GM19025 (cell line): ENCODE results near the gene CRB2.

Experiments
- ATAC-seq: cut with Tn5 transposase; IDR thresholded peaks from one replicate; pipeline ENCODE4 v1.9.1; 2021; ENCODE audit warnings: mild to moderate bottlenecking, low read depth, moderate library complexity; ENCODE audit not compliant: unreplicated experiment

The CRB2 gene

DNA sequence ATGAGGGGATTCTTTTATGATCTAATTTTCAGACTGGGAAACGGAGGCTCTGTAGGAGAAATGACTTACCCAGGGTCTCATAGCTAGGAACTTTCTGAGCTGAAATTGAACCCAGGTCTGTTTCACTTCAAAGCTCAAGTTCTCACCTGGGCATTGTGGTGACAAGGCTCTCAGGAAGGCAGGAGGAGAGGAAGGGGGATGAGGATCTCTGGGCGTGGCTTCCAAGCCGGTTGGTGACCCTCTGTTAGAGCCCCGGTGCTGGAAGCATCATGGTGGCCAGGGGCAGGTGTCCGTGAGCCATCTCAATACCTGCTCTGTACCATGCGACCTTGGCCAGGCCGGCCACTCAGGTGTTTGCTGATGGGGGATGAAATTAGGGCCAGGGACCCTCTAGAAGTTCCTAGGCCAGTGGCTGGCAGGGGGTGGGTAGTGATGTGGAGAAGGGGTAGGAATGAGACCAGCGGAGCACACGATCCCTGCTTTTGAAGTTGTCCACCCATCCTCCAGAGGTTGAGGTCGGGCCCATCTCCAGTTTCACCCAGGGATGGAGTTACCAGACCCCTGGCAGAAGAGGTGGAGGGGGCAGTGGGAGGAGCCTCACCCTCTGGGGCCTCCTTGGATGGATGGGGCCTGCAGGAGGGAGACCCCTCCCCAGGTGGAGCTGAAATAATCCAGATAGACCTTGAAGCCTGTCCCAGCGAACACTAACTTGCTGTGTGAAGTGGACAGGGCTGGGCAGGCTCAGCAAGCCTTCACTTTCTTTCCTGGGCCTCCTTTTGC is 5.9 kb downstream of the CRB2 start:
- no peak for ATAC-seq

DNA sequence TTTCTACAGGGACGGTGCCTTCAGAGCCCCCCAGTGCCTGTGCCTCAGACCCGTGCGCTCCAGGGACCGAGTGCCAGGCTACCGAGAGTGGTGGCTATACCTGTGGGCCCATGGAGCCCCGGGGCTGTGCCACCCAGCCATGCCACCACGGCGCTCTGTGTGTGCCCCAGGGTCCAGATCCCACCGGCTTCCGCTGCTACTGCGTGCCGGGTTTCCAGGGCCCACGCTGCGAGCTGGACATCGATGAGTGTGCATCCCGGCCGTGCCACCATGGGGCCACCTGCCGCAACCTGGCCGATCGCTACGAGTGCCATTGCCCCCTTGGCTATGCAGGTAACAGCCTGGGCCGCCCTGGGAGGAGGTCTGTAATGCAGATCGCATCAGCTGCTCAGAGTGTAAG is 6.9 kb downstream of the CRB2 start:
- no peak for ATAC-seq

DNA sequence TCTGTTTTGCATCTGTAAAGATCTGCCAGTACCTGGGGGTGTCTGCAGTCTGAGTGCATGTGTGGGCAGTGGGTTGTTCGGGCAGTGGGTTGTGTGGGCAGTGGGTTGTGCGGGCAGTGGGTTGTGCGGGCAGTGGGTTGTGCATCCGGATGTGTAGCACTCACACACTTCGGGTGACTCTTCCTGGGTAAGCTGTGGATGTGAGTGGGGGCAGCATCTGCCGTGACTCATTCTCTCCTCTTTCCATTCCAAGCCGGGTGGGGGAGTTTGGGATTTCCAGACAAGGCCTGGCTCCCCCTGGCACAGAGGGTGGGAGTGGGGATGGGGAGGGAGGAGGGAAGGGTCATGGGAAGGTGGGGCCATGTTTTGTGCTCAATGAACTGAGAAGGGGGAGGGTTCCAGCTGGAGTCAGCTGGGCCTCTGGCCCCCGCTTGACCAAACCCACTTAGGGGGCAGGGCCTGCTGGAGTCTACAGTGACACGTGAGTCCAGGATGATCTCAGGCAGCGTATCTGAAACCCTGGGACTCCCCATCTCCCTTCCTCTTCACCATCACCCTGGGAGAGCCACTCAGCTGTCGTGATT is 8.3 kb downstream of the CRB2 start:
- no peak for ATAC-seq

DNA sequence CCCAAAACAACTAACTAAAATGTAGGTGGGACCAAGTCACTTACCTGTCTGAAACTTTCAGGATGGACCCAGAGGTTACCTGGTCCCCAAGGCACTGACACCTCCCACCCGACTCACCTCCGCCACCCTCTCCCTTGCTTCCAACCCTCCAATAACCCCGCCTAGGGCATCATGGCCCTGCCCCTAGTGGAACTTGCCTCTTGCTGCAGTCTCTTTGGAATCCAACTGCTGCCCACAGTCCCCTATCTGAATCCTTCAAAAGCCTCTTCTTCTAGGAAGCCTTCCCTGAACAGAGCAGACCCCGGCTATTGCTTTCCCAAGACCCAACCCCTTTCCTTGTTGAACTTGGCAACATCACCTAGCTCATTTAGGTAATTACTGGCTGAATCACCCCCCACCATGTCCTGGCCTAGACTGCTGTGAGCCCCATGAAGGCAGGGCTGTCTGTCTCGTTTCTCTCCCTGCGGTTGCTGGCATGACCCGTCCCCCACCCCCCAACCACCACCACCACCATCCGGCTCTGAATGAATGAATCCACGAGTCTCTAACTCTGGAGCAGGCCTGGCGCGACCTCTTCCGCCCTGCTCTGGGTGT is 9.4 kb downstream of the CRB2 start:
- no peak for ATAC-seq

DNA sequence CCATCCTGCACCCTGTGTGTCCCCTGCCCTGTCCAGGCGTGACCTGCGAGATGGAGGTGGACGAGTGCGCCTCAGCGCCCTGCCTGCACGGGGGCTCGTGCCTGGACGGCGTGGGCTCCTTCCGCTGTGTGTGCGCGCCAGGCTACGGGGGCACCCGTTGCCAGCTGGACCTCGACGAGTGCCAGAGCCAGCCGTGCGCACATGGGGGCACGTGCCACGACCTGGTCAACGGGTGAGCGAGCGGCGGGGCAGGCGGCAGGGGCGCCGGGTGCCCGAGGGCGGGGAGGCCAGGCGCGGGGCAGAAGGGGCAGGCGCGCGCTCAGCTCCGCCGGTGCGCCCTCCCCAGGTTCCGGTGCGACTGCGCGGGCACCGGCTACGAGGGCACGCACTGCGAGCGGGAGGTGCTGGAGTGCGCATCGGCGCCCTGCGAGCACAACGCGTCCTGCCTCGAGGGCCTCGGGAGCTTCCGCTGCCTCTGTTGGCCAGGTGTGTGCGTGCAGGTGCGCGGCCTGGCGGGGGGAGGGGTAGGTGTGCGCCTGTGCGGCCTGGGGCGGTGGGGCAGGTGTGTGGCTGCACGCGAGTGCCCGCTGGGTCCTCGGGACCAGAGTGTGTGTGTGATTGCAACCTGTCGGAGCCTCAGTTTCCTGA is 10.0 kb downstream of the CRB2 start:
- ATAC-seq, result no peak

DNA sequence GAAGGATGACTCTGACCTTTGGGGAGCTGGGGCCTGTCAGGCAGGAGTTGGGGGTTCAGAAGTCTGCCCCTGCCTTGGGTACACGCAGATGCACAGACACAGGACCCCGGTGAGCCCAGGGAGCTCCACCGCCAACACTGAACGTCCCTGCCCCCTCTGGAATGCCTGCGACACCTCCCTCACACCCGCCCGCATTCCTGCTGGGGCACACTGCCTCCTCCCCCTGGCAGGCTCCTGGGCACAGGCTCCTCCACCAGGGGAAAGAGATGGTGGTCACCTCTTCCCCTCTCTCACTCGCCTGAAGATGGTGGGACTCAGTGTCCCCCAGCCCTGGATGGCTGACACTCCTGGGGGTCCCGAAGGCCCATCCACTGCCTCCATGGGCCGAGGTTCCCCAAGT is 12.0 kb downstream of the CRB2 start:
- ATAC-seq, result no peak

DNA sequence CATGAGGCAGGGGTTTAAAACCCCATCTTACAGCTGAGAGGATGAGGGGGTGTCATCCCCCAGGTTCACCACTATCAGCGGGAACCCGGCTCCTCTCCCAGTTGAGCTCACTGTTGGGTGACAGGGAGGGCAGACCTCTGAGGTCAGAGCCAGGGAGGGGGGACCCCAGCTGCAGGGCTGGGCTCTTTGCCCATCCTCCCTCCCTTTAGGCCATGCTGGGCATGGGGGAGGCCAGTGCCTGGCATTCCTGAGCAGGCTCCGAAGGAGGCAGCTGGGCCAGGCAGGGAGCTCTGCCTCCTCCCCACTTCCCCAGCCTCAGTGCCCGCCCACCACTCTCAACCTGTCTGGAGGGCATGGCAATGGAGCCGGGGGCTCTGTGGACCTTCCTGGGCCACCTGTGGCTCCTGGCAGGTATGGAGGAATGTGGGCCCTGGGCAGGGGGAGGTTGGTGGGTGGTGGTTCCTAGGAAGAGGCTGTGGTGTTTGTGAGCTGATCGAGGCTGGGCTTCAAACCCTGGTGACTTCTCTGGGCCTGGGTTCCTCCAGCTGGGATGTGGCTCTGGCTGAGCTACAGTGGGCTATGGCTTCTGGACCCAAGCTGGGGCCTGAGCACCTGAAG is 12.6 kb downstream of the CRB2 start:
- no peak for ATAC-seq

DNA sequence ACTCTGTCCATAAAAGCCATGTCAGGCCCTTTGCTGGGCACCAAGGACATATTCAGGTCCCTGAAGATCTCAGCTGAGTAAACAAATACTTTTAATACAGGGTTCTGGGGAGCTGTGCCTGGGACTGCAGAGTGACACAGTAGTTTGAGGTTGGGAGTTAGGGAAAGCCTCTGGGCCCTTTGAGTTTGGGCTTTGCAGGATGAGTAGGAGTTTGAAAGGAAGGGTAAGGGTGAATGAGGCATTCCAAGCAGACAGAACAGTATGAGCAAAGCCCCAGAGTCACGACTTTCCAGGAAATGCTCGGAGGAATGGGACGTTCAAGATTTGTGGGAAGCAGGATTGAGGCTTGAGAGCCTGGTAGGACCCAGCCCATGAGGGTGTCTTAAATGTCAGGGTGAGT is 13.3 kb downstream of the CRB2 start:
- ATAC-seq, result no peak

DNA sequence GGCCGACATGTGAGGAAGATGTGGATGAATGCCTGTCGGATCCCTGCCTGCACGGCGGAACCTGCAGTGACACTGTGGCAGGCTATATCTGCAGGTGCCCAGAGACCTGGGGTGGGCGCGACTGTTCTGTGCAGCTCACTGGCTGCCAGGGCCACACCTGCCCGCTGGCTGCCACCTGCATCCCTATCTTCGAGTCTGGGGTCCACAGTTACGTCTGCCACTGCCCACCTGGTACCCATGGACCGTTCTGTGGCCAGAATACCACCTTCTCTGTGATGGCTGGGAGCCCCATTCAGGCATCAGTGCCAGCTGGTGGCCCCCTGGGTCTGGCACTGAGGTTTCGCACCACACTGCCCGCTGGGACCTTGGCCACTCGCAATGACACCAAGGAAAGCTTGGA is 14.1 kb downstream of the CRB2 start:
- no peak for ATAC-seq

DNA sequence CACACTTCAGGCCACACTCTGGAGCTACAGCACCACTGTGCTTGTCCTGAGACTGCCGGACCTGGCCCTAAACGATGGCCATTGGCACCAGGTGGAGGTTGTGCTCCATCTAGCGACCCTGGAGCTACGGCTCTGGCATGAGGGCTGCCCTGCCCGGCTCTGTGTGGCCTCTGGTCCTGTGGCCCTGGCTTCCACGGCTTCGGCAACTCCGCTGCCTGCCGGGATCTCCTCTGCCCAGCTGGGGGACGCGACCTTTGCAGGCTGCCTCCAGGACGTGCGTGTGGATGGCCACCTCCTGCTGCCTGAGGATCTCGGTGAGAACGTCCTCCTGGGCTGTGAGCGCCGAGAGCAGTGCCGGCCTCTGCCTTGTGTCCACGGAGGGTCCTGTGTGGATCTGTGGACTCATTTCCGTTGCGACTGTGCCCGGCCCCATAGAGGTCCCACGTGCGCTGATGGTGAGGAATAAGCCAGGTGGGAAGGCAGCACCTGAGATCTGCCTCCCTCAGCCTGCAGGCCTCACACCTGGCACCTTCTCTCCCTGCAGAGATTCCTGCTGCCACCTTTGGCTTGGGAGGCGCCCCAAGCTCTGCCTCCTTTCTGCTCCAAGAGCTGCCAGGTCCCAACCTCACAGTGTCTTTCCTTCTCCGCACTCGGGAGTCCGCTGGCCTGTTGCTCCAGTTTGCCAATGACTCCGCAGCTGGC is 14.7 kb downstream of the CRB2 start:
- ATAC-seq, result no peak

DNA sequence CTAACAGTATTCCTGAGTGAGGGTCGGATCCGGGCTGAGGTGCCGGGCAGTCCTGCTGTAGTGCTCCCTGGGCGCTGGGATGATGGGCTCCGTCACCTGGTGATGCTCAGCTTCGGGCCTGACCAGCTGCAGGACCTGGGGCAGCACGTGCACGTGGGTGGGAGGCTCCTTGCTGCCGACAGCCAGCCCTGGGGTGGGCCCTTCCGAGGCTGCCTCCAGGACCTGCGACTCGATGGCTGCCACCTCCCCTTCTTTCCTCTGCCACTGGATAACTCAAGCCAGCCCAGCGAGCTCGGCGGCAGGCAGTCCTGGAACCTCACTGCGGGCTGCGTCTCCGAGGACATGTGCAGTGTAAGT is 15.2 kb downstream of the CRB2 start:
- ATAC-seq, result no peak

DNA sequence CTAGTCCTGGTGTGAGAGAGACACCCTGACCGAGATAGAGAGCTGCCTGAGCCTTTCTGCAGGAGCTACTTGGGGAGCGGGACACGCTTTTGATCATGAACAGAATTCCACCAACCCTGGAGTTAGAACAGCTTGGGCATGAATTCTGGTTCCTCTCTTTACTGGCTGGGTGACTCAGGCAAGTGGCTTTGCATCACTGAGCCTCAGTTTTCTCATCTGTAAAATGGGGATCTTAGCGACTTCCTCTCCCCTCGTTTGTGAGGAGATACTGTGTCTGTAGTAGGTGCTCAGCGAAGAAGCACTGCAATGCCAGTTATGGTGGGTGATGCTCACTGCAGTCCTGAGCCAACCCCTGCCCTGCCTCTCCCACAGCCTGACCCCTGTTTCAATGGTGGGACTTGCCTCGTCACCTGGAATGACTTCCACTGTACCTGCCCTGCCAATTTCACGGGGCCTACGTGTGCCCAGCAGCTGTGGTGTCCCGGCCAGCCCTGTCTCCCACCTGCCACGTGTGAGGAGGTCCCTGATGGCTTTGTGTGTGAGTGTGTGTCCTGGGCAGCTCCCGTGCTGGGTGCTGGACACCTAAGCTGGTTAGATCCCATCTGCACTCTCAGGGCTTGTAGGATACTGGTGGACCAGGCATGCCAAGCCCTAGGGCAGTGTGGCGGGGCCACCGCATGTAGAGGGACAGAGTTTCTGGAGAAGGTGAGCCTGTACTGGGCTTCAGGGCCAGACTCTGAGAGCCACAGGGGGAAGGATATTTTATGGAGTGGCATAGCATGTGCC is 16.0 kb downstream of the CRB2 start:
- ATAC-seq, result no peak

DNA sequence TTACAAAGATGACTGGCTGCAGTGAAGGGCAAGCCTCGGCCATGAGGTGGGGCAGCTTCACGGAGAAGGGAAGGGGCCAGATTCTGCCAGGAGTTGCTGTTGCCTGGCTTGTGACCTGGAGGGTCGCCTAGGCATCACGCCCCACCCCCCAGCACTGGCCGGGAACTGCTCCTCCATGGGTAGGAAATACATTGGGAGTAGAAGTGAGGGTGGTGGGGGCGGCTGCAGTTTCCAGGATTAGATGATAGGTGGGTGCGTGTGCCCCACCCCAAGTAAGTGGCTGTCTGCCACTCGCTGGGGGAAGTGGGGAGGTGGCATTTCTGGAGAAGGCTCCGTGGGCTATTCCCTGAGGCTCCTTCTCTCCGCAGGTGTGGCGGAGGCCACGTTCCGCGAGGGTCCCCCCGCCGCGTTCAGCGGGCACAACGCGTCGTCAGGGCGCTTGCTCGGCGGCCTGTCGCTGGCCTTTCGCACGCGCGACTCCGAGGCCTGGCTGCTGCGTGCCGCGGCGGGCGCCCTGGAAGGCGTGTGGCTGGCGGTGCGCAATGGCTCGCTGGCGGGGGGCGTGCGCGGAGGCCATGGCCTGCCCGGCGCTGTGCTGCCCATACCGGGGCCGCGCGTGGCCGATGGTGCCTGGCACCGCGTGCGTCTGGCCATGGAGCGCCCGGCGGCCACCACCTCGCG is 16.9 kb downstream of the CRB2 start:
- no peak for ATAC-seq

DNA sequence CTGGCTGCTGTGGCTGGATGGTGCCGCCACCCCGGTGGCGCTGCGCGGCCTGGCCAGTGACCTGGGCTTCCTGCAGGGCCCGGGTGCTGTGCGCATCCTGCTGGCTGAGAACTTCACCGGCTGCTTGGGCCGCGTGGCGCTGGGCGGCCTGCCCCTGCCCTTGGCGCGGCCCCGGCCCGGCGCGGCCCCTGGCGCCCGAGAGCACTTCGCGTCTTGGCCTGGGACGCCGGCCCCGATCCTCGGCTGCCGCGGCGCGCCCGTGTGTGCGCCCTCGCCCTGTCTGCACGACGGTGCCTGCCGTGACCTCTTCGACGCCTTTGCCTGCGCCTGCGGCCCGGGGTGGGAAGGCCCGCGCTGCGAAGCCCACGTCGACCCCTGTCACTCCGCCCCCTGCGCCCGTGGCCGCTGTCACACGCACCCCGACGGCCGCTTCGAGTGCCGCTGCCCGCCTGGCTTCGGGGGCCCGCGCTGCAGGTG is 17.5 kb downstream of the CRB2 start:
- no peak for ATAC-seq

DNA sequence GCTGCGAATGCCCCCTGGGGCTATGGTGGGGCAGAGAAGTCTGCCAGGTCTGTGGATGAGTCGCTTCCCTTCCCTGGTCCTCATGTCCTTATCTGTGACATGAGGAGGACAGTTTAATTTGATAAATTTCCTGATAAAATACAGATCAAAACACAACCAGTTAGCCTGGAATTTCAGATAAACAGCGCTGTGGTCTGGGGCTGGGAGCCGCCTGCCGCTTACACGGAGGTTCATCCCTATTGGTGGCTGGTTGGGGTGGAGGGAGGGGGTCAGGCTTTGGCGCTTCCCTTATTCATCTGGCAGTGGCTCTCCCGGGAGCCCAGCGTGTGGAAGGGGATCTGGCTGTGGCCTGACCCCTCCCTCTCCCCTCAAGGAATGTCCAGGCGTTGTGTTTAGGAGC is 17.9 kb downstream of the CRB2 start:
- no peak for ATAC-seq

DNA sequence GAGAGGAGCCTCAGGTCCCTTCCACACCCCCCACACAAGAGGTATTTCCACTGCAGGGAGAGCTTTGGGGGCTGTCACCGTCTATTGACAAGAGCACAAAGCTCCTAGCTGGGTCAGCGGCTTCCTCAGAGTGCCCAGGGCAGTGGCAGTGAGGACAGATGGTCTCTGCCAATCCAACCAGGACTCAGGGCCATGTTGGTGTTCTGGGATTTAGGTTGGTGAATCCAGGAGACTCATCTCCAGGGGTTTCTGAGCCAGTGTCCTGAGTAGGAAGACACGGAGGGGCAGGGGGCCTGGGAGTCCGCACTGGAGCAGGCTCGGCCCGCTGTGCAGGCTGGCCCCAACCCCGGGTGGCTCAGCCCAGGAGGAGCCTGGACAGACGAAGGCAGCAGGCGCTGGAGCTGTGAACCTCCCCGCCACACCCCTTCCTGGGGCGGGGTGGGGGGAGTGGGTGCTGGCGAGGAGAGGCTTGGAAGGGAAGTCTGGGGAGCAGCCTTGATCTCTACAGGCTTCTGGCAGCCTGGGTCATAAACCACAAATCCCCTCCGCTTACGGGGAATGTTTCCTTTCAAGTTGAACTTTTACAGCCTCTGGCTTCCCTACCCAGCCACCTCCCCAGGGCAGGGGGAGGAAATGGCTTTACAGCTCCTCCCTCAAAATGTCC is 19.6 kb downstream of the CRB2 start:
- no peak for ATAC-seq

DNA sequence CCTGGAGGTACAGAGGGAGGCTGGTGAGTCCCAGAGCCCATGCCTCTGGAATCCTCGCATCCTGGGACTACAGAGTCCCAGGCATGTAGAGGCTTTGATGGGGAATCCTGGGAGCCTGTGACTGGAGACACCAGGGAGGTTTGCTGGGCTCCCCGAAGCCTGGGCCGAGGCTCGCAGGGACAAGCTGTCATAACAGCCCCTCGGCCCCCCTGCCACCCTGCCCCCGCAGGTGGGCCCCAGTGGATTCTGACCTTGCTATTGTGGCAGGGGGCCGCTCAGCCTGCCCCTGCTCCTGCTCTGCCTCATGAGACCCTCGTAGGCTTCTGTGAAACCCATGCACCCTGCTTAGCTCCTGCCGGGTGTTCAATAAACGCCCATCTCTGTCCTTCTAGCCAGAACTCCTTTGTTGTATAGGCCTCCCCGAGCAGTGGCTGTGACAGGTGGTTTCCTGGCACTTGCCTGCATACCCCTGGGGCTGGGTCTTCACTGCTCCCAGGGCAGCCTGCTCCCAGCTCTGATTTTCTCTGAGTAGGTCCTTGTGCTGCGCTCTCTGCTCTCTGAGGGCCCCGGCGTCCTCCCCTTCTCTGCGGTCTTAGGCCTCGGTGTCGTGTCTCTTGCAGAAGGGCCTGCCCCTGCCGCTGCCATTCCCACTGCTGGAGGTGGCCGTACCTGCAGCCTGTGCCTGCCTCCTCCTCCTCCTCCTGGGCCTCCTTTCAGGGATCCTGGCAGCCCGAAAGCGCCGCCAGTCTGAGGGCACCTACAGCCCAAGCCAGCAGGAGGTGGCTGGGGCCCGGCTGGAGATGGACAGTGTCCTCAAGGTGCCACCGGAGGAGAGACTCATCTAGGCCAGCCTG is 20.4 kb downstream of the CRB2 start:
- no peak for ATAC-seq
